AG04449 (cell line): ENCODE measurements around the gene TBP.
A peak's percentile ranks its signal among the peaks of the same experiment; 100 is the strongest.
"Not testable (repeated sequence)": the region's sequence is repeated elsewhere in the genome, so short reads cannot be mapped to it uniquely, and the experiment has no call there.

ENCODE experiments used
- CTCF ChIA-PET: fragments of 350-600 bp; formaldehyde crosslinking; extraction: SDS; loops from one replicate; lab custom pipeline; 2021; ENCODE audit warnings: antibody characterized with exemption; lab: Yijun Ruan, JAX
- POLR2A ChIA-PET: fragments of 400-600, 350-600 bp; formaldehyde crosslinking; extraction: SDS; loops from one replicate; lab custom pipeline; 2020; ENCODE audit warnings: antibody characterized with exemption, inconsistent platforms; lab: Yijun Ruan, JAX
- DNase-seq: peaks from one replicate; pipeline ENCODE4 v3.0.0-alpha.2; 2010; ENCODE audit warnings: low read depth, low spot score
- H3K4me3 ChIP-seq: 2 replicates; pipeline ENCODE4 v1.5.1; 2011; ENCODE audit warnings: low read depth, mild to moderate bottlenecking, control low read depth, low read length
- TF ChIP-seq, protein P1 (sequence below): IDR thresholded peaks from one replicate; pipeline ENCODE4 v1.5.1; 2011; ENCODE audit warnings: mild to moderate bottlenecking, moderate library complexity, low read length, control low read depth, inconsistent platforms; ENCODE audit not compliant: insufficient read depth; ENCODE audit errors: missing control alignments

Gene TBP

GRCh38 chr6:170554013-170554795 lies at the start of gene TBP:
Gene TBP, plus strand, starts transcription at chr6:170554369. Its CDS starts 2,661 bp downstream, at chr6:170557030.
- peak; percentile 95 for DNase-seq
- H3K4me3 ChIP-seq: peak within 1 kb of the TSS; percentile 90
- CTCF ChIA-PET: interaction anchor here (1.1 to 2.1 kb wide), 2 partner anchors 29 to 1660 kb away, joined by 3 to 5 read pairs; no protein-coding TSS in a partner anchor
- TF ChIP-seq, protein P1, sequence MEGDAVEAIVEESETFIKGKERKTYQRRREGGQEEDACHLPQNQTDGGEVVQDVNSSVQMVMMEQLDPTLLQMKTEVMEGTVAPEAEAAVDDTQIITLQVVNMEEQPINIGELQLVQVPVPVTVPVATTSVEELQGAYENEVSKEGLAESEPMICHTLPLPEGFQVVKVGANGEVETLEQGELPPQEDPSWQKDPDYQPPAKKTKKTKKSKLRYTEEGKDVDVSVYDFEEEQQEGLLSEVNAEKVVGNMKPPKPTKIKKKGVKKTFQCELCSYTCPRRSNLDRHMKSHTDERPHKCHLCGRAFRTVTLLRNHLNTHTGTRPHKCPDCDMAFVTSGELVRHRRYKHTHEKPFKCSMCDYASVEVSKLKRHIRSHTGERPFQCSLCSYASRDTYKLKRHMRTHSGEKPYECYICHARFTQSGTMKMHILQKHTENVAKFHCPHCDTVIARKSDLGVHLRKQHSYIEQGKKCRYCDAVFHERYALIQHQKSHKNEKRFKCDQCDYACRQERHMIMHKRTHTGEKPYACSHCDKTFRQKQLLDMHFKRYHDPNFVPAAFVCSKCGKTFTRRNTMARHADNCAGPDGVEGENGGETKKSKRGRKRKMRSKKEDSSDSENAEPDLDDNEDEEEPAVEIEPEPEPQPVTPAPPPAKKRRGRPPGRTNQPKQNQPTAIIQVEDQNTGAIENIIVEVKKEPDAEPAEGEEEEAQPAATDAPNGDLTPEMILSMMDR: no peak
- POLR2A ChIA-PET: interaction anchor here (0.6 to 2.6 kb wide), 5 partner anchors 9 to 803 kb away, joined by 3 to 11 read pairs (median 4); partner anchors contain the start of genes DYNLT2, ERMARD and PDCD2

DNA sequence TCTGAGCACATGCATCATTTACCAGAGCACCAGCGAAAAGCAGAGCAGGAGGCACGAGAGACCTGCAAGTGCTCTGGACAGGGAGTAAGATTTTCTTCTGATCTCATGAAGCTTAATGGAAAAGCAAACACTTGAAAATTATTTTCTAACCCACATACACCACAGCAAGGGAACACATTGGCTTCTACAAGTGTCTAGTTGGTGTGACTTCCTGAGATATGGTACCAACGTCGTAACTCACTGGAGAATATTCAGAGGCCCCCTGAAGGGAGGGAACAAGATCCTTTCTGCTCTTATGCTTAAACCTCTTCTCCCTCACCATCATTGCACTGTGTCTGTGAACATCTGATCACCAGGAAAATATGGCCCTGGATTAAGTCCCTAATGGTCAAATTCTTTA lies 49.7 kb upstream of the TBP start:
- no peak for DNase-seq
- POLR2A ChIA-PET: no interaction called here
- H3K4me3 ChIP-seq: no peak overlapping the region
- CTCF ChIA-PET: interaction anchor here (1.4 kb wide), 1 partner anchor 673 kb away, joined by 4 read pairs; no protein-coding TSS in a partner anchor
- TF ChIP-seq, protein P1: no peak

GRCh38 chr6:170505306-170505705 lies 48.9 kb upstream of the TBP start:
- H3K4me3 ChIP-seq: no peak overlapping the region
- CTCF ChIA-PET: no interaction called here
- DNase-seq: no peak
- TF ChIP-seq, protein P1: no peak
- POLR2A ChIA-PET: no interaction called here

DNA sequence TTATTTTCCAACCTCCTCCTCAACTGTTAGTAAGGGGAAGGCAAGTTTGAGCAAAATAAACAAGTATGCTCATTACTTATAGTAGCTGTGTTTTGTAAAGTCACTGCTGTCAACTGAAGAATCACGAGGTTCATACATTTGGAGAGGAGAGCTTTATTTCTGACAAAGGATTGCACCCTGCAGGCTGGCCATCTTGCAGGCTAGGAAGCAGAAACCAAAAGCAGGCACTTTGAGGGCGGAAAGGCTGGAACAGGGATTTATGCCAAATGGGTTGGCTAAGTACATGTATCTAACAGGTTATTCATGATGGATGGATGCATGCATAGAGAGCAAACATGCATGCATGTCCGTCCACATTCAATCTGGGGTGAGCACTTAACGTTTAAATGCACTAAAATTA lies 47.7 kb upstream of the TBP start:
- ChIA-PET CTCF (interaction anchor here (1.0 to 2.4 kb wide), 3 partner anchors 10 to 716 kb away, joined by 3 to 8 read pairs (median 3); no protein-coding TSS in a partner anchor), POLR2A (no interaction called here)
- TF ChIP-seq, protein P1: no peak
- DNase-seq: no peak
- H3K4me3 ChIP-seq: no peak overlapping the region

GRCh38 chr6:170507728-170508127 lies 46.4 kb upstream of the TBP start:
- CTCF ChIA-PET: interaction anchor here (2.4 kb wide), 1 partner anchor 9 kb away, joined by 8 read pairs; no protein-coding TSS in a partner anchor
- DNase-seq, H3K4me3 ChIP-seq, POLR2A ChIA-PET: not testable (repeated sequence)

- POLR2A ChIA-PET, H3K4me3 ChIP-seq: not testable (repeated sequence)
- CTCF ChIA-PET: interaction anchor here (2.4 kb wide), 1 partner anchor 8 kb away, joined by 8 read pairs; no protein-coding TSS in a partner anchor
Observed at GRCh38 chr6:170508275-170508674, 45.9 kb upstream of the TBP start.

GRCh38 chr6:170508892-170509722 lies 45.1 kb upstream of the TBP start:
- CTCF ChIA-PET, H3K4me3 ChIP-seq, POLR2A ChIA-PET, DNase-seq: not testable (repeated sequence)

More at GRCh38 chr6:170508275-170508674, 45.9 kb upstream of the TBP start:
- DNase-seq: not testable (repeated sequence)
